ENCODE data around the gene AKAP8L.
A peak's percentile ranks its signal among the peaks of the same experiment; 100 is the strongest.

DNA sequence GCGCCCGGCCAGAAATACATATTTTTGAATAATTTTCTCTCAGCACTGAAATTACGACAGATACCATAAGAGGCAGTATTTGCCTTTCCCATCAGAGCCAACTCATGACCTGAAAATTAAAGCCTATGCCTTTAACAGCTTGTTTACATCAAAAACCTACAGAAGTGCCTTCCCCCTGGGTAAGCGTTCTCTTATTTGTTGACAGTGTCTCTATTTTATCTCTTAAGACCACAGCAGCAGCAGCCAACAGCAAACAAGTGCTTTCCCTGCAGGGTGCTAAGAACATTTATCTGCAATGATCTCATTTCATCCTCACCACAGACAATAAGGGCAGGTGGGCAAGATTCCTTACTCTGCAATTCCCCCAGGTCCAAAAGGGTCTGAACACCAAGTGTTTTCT lies 6.0 kb downstream of the AKAP8L start:
- TF ChIP-seq, protein P1, sequence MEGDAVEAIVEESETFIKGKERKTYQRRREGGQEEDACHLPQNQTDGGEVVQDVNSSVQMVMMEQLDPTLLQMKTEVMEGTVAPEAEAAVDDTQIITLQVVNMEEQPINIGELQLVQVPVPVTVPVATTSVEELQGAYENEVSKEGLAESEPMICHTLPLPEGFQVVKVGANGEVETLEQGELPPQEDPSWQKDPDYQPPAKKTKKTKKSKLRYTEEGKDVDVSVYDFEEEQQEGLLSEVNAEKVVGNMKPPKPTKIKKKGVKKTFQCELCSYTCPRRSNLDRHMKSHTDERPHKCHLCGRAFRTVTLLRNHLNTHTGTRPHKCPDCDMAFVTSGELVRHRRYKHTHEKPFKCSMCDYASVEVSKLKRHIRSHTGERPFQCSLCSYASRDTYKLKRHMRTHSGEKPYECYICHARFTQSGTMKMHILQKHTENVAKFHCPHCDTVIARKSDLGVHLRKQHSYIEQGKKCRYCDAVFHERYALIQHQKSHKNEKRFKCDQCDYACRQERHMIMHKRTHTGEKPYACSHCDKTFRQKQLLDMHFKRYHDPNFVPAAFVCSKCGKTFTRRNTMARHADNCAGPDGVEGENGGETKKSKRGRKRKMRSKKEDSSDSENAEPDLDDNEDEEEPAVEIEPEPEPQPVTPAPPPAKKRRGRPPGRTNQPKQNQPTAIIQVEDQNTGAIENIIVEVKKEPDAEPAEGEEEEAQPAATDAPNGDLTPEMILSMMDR (IDR thresholded peaks at IDR 0.05; ENCODE audit: borderline replicate concordance, extremely low read depth, low read length, poor library complexity, severe bottlenecking): peak; percentile 7
- TF ChIP-seq EZH2 (IDR thresholded peaks at IDR 0.05; ENCODE audit: borderline replicate concordance, low read depth, low read length, severe bottlenecking): no peak
